ENCODE results near the gene OR5AU1.

- TF ChIP-seq FOXM1 (IDR thresholded peaks at IDR 0.05; ENCODE audit: borderline replicate concordance, low read depth), result no peak
- TF ChIP-seq MAX (IDR thresholded peaks at IDR 0.05), result no peak
- TF ChIP-seq RAD21 (IDR thresholded peaks at IDR 0.05; ENCODE audit: low read depth), result no peak
- no peak for TF ChIP-seq USF1 (IDR thresholded peaks at IDR 0.05)
- no peak for TF ChIP-seq EGR1 (IDR thresholded peaks at IDR 0.05)
- no peak for TF ChIP-seq YY1 (IDR thresholded peaks at IDR 0.05; ENCODE audit: low read depth)
- TF ChIP-seq REST (IDR thresholded peaks at IDR 0.05; ENCODE audit: low read depth), result no peak
Observed at GRCh38 chr14:21182166-21182565, 26.3 kb upstream of the OR5AU1 start.
